Left cardiac atrium (tissue), 4 donors: ENCODE data around the gene DRD1. TPM values are rescaled to one million over a fixed set of nuclear protein-coding genes. Genes with fewer than 3 reads are reported as not detected.

Source experiments
- ATAC-seq, 2 donors: fragments of 200-7000 bp; cut with Tn5 transposase; one replicate each; pipeline ENCODE4 v1.9.1; 2020; ENCODE audit warnings: mild to moderate bottlenecking in 2 of 2, moderate library complexity in 2 of 2
- DNase-seq: peaks from one replicate; pipeline ENCODE4 v3.0.0-alpha.2; 2020
- intact Hi-C, 2 donors: fragments of 100-400 bp; cut with DNase I; formaldehyde crosslinking; loops; one replicate each; pipeline versions ENCODE4 v1.14.1 to v1.15.1; 2022 to 2023
- total RNA-seq, 2 donors: library from RNA; stranded (reverse); fragmentation: NEBNext Ultra II Directional; extraction: Animal tissue kit (Norgen Biotek cat#: 25700); gene quantifications; one replicate each; pipeline ENCODE4 v1.2.1, GENCODE V29; 2021
- donor health status: DM: no; HTN: yes; CAD: no.
- donor health status: DM: no; HTN: yes; CAD: no; lungs with severe emphysema.
- donor health status: DM: yes; HTN: yes; CAD: no.
- donor health status: Dilated cardiomyopathy.

The DRD1 gene
- total RNA-seq, 2 donors from 2014 or later, result 0.15 to 0.55 TPM

DNA sequence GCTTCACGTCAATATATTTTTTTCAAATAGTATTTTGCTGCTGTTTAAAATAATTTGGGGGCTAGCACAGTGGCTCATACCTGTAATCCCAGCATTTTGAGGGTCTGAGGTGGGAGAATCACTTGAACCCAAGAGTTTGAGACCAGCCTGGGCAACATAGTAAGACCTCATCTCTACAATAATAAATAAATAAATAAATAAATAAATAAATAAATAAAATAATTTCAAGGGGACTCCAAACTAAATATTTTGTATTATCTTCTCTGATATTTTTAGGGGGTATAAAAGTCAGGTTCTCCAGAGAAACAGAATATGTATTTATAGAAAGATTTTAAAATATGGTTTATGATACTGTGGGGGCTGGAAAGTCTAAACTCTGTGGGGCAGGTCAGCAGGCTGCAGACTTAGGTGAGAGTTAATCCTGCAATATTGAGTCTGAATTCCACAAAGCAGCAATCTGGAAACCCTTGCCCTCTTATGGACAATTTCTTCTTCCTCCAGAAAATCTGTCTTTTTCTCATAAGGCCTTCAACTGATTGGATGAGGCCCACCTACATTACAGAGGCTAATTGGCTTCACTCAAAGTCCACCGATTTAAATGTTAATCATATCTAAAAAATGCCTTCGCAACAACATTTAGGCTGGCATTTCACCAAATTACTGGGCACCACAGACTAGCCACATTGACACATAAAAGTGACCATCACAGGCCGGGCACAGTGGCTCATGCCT is 53.5 kb downstream of the DRD1 start:
- DNase-seq (no peak), ATAC-seq (no peak)
- intact Hi-C loops, result no loop called here

Other genes starting within 250 kb of the DRD1 start
- 10 to 100 TPM; 30.7 to 39.2 TPM for gene SFXN1, start 34.4 kb upstream of the DRD1 start, total RNA-seq
- 10 to 100 TPM; 20.0 to 24.3 TPM for gene HRH2, start 213.9 kb upstream of the DRD1 start, total RNA-seq